NB4 (cell line): ENCODE measurements around the gene NCF4.

Source experiments
- DNase-seq: peaks from one replicate; pipeline ENCODE4 v3.0.0; 2010; ENCODE audit warnings: low read depth
- H3K4me3 ChIP-seq: one replicate; pipeline ENCODE4 v1.5.1; 2011; ENCODE audit warnings: mild to moderate bottlenecking, low read depth, low read length, moderate library complexity
- CTCF ChIP-seq: IDR thresholded peaks from one replicate; pipeline ENCODE4 v1.5.1; 2012; ENCODE audit warnings: low read depth, low read length
- MAX ChIP-seq: IDR thresholded peaks from 2 replicates; pipeline ENCODE4 v1.6.1; 2011; ENCODE audit warnings: low read depth, low read length
- MYC ChIP-seq: IDR thresholded peaks from 2 replicates; pipeline ENCODE4 v1.6.1; 2011; ENCODE audit warnings: low read depth, low read length
- POLR2A ChIP-seq: IDR thresholded peaks from 2 replicates; pipeline ENCODE4 v1.6.1; 2011; ENCODE audit warnings: mild to moderate bottlenecking; ENCODE audit not compliant: insufficient read length; ENCODE audit errors: extremely low read depth

NCF4 gene

GRCh38 chr22:36860821-36861659 is at the start of gene NCF4:
TSS of gene NCF4 (plus strand) at chr22:36861006. CDS start at chr22:36861172, 166 bp downstream.
- H3K4me3 ChIP-seq = peak within 1 kb of the TSS; percentile 85
- TF ChIP-seq MAX (no peak), CTCF (no peak), POLR2A (peak; percentile 59), MYC (no peak)
- DNase-seq = peak; percentile 98

- DNase-seq = no peak
- TF ChIP-seq POLR2A (no peak), CTCF (no peak), MYC (no peak), MAX (no peak)
- H3K4me3 ChIP-seq = no peak overlapping the region
Observed at GRCh38 chr22:36811094-36811800, 49.6 kb upstream of the NCF4 start.

GRCh38 chr22:36814801-36815200 is 46.0 kb upstream of the NCF4 start:
- DNase-seq = no peak
- no peak overlapping the region for H3K4me3 ChIP-seq
- TF ChIP-seq MAX (no peak), POLR2A (no peak), CTCF (no peak), MYC (no peak)

GRCh38 chr22:36815558-36816338 is 45.1 kb upstream of the NCF4 start:
- TF ChIP-seq CTCF (no peak), MAX (no peak), MYC (no peak), POLR2A (no peak)
- H3K4me3 ChIP-seq = no peak overlapping the region
- no peak for DNase-seq

GRCh38 chr22:36816339-36816635 is 44.5 kb upstream of the NCF4 start:
- H3K4me3 ChIP-seq = no peak overlapping the region
- no peak for DNase-seq
- TF ChIP-seq MAX (no peak), CTCF (no peak), POLR2A (no peak), MYC (no peak)
